Fibroblast of lung (primary cell): Measurements from ENCODE around the gene CLASP1. TPM values are rescaled to one million over a fixed set of nuclear protein-coding genes. Genes with fewer than 3 reads are reported as not detected.
"Not testable (repeated sequence)": the region's sequence is repeated elsewhere in the genome, so short reads cannot be mapped to it uniquely, and the experiment has no call there.

ENCODE experiments used
- DNase-seq, 2 donors: peaks; one replicate each; pipeline versions ENCODE4 v3.0.0 to v3.0.0-alpha.2; 2010; ENCODE audit warnings: low read depth in 2 of 2
- H2AFZ ChIP-seq: 2 replicates; pipeline ENCODE4 v1.5.1; 2012; ENCODE audit warnings: low read length, control low read depth, inconsistent platforms
- H3K27ac ChIP-seq: 2 replicates; pipeline ENCODE4 v1.5.1; 2011; ENCODE audit warnings: low read length, control low read depth; ENCODE audit not compliant: insufficient read depth
- H3K27me3 ChIP-seq: 2 replicates; pipeline ENCODE4 v1.5.1; 2011; ENCODE audit warnings: mild to moderate bottlenecking, low read length; ENCODE audit not compliant: control insufficient read depth, insufficient read depth
- H3K36me3 ChIP-seq: 2 replicates; pipeline ENCODE4 v1.5.1; 2011; ENCODE audit warnings: low read length; ENCODE audit not compliant: control insufficient read depth, insufficient read depth
- H3K4me1 ChIP-seq: 2 replicates; pipeline ENCODE4 v1.5.1; 2011; ENCODE audit warnings: low read length; ENCODE audit not compliant: control insufficient read depth, insufficient read depth; ENCODE audit errors: extremely low read depth
- H3K4me2 ChIP-seq: 2 replicates; pipeline ENCODE4 v1.5.1; 2011; ENCODE audit warnings: low read length, control low read depth; ENCODE audit not compliant: insufficient read depth; ENCODE audit errors: extremely low read depth
- H3K4me3 ChIP-seq, 4 experiments: fragments of 200-600 bp in 1 of 4; sonication (generic) in 1 of 4; replicated peaks in 1 of 4; 2 replicates each; pipeline ENCODE4 v1.5.1; 2011 to 2016; ENCODE audit warnings: low read length in 4 of 4, low read depth in 3 of 4, mild to moderate bottlenecking in 3 of 4, control low read depth in 2 of 4, inconsistent platforms in 1 of 4, mixed read lengths in 1 of 4; ENCODE audit not compliant: insufficient read depth in 1 of 4; ENCODE audit errors: control extremely low read depth in 1 of 4
- H3K79me2 ChIP-seq: 2 replicates; pipeline ENCODE4 v1.5.1; 2012; ENCODE audit warnings: mild to moderate bottlenecking, low read length, inconsistent platforms; ENCODE audit not compliant: control insufficient read depth, insufficient read depth
- H3K9ac ChIP-seq: 2 replicates; pipeline ENCODE4 v1.5.1; 2011; ENCODE audit warnings: mild to moderate bottlenecking, low read length, control low read depth; ENCODE audit not compliant: insufficient read depth
- H3K9me3 ChIP-seq: 2 replicates; pipeline ENCODE4 v1.5.1; 2012; ENCODE audit warnings: low read depth, low read length; ENCODE audit not compliant: control insufficient read depth, insufficient read depth
- H4K20me1 ChIP-seq: 2 replicates; pipeline ENCODE4 v1.5.1; 2011; ENCODE audit warnings: low read length; ENCODE audit not compliant: control insufficient read depth, insufficient read depth; ENCODE audit errors: extremely low read depth
- CTCF ChIP-seq, 2 donors: IDR thresholded peaks in 1 of 2; conservative IDR thresholded peaks in 1 of 2; 1 replicate in 1 of 2; 2 replicates in 1 of 2; pipeline ENCODE4 v1.5.1; 2011 to 2012; ENCODE audit warnings: low read length in 2 of 2, control low read depth in 1 of 2, inconsistent platforms in 1 of 2, low read depth in 1 of 2, mild to moderate bottlenecking in 1 of 2
- EZH2 ChIP-seq: IDR thresholded peaks from 2 replicates; pipeline ENCODE4 v1.5.1; 2012; ENCODE audit warnings: low read length, control low read depth, mild to moderate bottlenecking; ENCODE audit errors: missing control alignments
- polyA plus RNA-seq, 2 donors: library from polyadenylated mRNA; depleted of rRNA in 1 of 2; stranded (reverse) in 1 of 2; unstranded in 1 of 2; fragments of >200 nt; gene quantifications; 2 replicates each; pipeline ENCODE4 v1.2.1, GENCODE V29; 2011 to 2012; ENCODE audit warnings: missing spikeins in 1 of 2
- total RNA-seq: library from RNA; depleted of rRNA; stranded (reverse); fragments of >200 nt; gene quantifications from 2 replicates; pipeline ENCODE4 v1.2.1, GENCODE V29; 2014

The CLASP1 gene
- total and polyA plus RNA-seq, 2 donors (not counting 1 experiment from before 2014, with no cell fraction given) = 6.0 to 48.4 TPM

DNA sequence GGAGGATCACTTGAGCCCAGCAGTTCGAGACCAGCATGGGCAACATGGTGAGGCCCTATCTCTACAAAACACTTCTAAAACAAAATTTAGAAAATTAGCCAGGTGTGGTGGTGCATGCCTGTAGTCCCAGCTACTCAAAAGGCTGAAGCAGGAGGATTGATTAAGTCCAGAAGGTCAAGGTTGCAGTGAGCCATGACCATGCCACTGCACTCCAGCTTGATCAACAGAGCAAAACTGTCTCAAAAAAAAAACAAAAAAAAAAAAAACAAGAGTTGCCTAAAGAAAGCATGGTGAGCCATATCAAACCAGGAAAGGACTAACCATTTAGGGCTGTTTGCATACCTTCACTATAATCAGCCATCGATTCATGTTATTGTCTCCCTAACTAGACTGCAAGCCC is 4.5 kb downstream of the CLASP1 start:
- no peak overlapping the region for H2AFZ ChIP-seq
- TF ChIP-seq CTCF (conservative IDR thresholded peaks at IDR 0.05 in 1 of 2, IDR thresholded peaks at IDR 0.05 in 1 of 2; ENCODE audit: low read depth in 1 of 2, low read length in 2 of 2) = no peak
- no peak for TF ChIP-seq EZH2
- H3K79me2 ChIP-seq = peaks cover 79% of the 10 kb centered on the region
- no peak overlapping the region for H3K9ac ChIP-seq
- H3K4me2 ChIP-seq = no peak overlapping the region
- H3K9me3 ChIP-seq = no peaks in the 10 kb centered on the region
- DNase-seq = no peak
- H4K20me1 ChIP-seq = no peaks in the 10 kb centered on the region
- no peaks in the 10 kb centered on the region for H3K27me3 ChIP-seq
- H3K4me1 ChIP-seq = no peaks in the 10 kb centered on the region
- H3K27ac ChIP-seq = no peak overlapping the region
- no peak overlapping the region for H3K4me3 ChIP-seq
- H3K36me3 ChIP-seq = no peaks in the 10 kb centered on the region

GRCh38 chr2:121643877-121644276 is 5.4 kb downstream of the CLASP1 start:
- H3K4me1 ChIP-seq = no peaks in the 10 kb centered on the region
- TF ChIP-seq EZH2 (no peak), CTCF (conservative IDR thresholded peaks at IDR 0.05 in 1 of 2, IDR thresholded peaks at IDR 0.05 in 1 of 2; ENCODE audit: low read depth in 1 of 2, low read length in 2 of 2) (no peak)
- no peaks in the 10 kb centered on the region for H3K36me3 ChIP-seq
- H3K9me3 ChIP-seq = no peaks in the 10 kb centered on the region
- peaks cover 83% of the 10 kb centered on the region for H3K79me2 ChIP-seq
- H4K20me1 ChIP-seq = no peaks in the 10 kb centered on the region
- no peak overlapping the region for H3K4me3 ChIP-seq
- H3K4me2 ChIP-seq = no peak overlapping the region
- no peak overlapping the region for H3K9ac ChIP-seq
- H3K27ac ChIP-seq = no peak overlapping the region
- no peaks in the 10 kb centered on the region for H3K27me3 ChIP-seq
- no peak for DNase-seq
- no peak overlapping the region for H2AFZ ChIP-seq

GRCh38 chr2:121640380-121641316 is 8.6 kb downstream of the CLASP1 start:
- no peak overlapping the region for H2AFZ ChIP-seq
- H3K4me2 ChIP-seq = no peak overlapping the region
- TF ChIP-seq EZH2 (no peak), CTCF (conservative IDR thresholded peaks at IDR 0.05 in 1 of 2, IDR thresholded peaks at IDR 0.05 in 1 of 2; ENCODE audit: low read depth in 1 of 2, low read length in 2 of 2) (no peak)
- H3K27me3 ChIP-seq = no peaks in the 10 kb centered on the region
- H4K20me1 ChIP-seq = no peaks in the 10 kb centered on the region
- H3K4me1 ChIP-seq = no peaks in the 10 kb centered on the region
- H3K27ac ChIP-seq = no peak overlapping the region
- H3K79me2 ChIP-seq = peaks cover 73% of the 10 kb centered on the region
- H3K9me3 ChIP-seq = no peaks in the 10 kb centered on the region
- no peak overlapping the region for H3K4me3 ChIP-seq
- no peaks in the 10 kb centered on the region for H3K36me3 ChIP-seq
- no peak for DNase-seq
- H3K9ac ChIP-seq = no peak overlapping the region

DNA sequence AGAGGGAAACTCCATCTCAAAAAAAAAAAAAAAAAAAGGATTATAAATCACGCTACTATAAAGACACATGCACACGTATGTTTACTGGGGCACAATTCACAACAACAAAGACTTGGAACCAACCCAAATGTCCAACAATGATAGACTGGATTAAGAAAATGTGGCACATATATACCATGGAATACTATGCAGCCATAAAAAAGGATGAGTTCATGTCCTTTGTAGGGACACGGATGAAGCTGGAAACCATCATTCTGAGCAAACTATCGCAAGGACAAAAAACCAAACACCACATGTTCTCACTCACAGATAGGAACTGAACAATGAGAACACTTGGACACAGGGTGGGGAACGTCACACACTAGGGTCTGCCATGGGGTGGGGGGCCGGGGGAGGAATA is 9.4 kb downstream of the CLASP1 start:
- not testable (repeated sequence) for H3K4me2 ChIP-seq, H4K20me1 ChIP-seq, H3K4me3 ChIP-seq, H2AFZ ChIP-seq, DNase-seq, H3K27me3 ChIP-seq, H3K36me3 ChIP-seq, H3K9ac ChIP-seq, H3K27ac ChIP-seq, H3K4me1 ChIP-seq, H3K9me3 ChIP-seq
- H3K79me2 ChIP-seq = peaks cover 70% of the 10 kb centered on the region
